GM18909 (cell line): ENCODE data around the gene NAA50.

Source experiments
- ATAC-seq: cut with Tn5 transposase; IDR thresholded peaks from one replicate; pipeline ENCODE4 v1.9.1; 2021; ENCODE audit warnings: mild to moderate bottlenecking; ENCODE audit not compliant: unreplicated experiment, poor library complexity

The NAA50 gene

GRCh38 chr3:113695786-113696645 lies 50.0 kb downstream of the NAA50 start, which contains the start of gene USF3:
Gene USF3, minus strand, starts transcription at chr3:113696642. Its CDS starts 21,764 bp downstream, at chr3:113674878.
- peak; percentile 70 for ATAC-seq

- no peak for ATAC-seq
These were observed 50.6 kb downstream of the NAA50 start for GRCh38 chr3:113695431-113695785.

- ATAC-seq = no peak
These were observed 55.6 kb downstream of the NAA50 start for GRCh38 chr3:113690482-113690881.

- ATAC-seq = no peak
These were observed 59.9 kb downstream of the NAA50 start for GRCh38 chr3:113685956-113686721.

DNA sequence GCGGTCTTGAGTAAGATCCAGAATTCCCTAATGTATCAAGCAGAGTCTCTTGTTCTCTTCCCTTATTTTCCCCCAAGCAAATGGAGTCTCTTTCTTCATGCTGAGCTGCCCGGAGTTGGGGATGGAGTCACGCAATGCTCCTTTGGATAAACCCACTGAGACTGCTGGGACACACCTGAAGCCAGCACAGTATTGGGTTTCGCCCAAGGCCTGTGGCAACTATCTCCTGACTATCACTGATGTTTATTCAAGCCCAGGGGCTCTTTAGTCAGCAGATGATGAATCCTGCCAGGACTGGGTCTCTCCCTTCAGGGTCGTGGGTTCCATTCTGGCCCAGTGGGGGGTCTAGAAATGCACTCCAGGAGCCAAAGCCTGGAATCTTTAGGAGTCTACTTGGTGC lies 60.9 kb downstream of the NAA50 start:
- ATAC-seq = no peak

GRCh38 chr3:113684271-113684819 lies 61.7 kb downstream of the NAA50 start:
- ATAC-seq = no peak

- no peak for ATAC-seq
These were observed 67.3 kb downstream of the NAA50 start for GRCh38 chr3:113678773-113679172.

DNA sequence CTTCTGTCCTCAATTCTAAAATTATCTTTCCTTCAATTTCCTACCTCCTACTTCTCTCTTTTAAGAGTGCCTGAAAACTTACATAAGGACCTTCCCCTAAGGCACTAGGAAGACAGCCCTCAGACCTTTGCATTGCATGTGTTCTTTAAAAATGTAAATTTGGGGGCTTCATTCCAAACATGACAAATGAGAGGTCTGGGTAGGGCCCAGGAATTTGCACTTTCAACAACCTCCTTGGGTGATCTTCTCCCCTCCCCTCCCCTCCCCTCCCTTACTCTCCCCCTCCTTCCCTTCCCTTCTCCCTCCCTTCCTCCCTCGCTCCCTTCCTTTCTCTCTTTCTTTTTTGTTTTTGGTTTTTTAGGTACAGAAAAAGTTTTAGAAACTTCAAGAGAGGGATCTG lies 68.3 kb downstream of the NAA50 start:
- ATAC-seq = no peak

DNA sequence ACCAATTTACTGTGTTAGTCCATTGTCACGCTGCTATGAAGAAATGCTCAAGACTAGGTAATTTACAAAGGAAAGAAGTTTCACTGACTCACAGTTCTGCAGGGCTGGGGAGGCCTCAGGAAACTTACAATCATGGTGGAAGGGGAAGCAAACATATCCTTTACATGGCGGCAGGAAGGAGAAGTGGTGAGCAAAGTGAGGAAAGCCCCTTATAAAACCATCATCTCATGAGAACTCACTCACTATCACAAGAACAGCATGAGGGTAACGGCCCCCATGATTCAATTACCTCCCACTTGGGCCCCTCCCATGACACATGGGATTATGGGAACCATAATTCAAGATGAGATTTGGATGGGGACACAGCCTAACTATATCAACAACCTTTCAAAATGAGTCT lies 69.8 kb downstream of the NAA50 start:
- ATAC-seq = no peak

- ATAC-seq = no peak
These were observed 72.5 kb downstream of the NAA50 start for GRCh38 chr3:113673593-113673992.

DNA sequence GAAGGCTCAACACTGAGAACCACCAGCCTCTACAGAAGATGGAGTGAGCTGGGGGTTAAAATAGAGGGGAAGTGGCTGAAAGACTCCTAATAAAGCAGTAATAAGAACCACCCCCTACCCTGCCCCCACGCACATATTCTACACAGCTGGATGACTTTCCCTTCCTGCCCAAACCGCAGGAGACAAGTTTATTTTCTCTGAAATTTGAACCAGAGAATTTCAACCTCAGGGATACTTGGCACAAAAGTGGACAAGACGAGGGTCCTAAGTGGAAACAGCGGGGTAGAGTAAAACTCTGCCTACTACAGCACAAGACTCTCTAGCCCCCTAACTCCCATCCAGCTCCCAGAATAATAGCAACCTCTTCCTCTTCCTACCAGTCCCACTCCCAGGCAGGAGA lies 78.0 kb downstream of the NAA50 start:
- no peak for ATAC-seq
